Neural progenitor cell (in vitro differentiated cells): ENCODE results near the gene PPFIA1. TPM values are rescaled to one million over a fixed set of nuclear protein-coding genes. Genes with fewer than 3 reads are reported as not detected.

Source experiments
- DNase-seq: peaks from one replicate; pipeline ENCODE4 v3.0.0-alpha.2; 2016; ENCODE audit warnings: low spot score
- H2AFZ ChIP-seq: fragments of 200-600 bp; sonication (generic); replicated peaks from 2 replicates; pipeline ENCODE4 v1.6.1; 2016; ENCODE audit warnings: antibody characterized with exemption
- H3F3A ChIP-seq: fragments of 200-600 bp; sonication (generic); 2 replicates; pipeline ENCODE4 v1.6.1; 2016; ENCODE audit warnings: antibody characterized with exemption, low read depth
- H3K27ac ChIP-seq: fragments of 200-600 bp; sonication (generic); 2 replicates; pipeline ENCODE4 v1.5.1; 2016; ENCODE audit warnings: mild to moderate bottlenecking
- H3K27me3 ChIP-seq: fragments of 200-600 bp; sonication (generic); 2 replicates; pipeline ENCODE4 v1.6.1; 2016; ENCODE audit warnings: mild to moderate bottlenecking, moderate library complexity
- H3K36me3 ChIP-seq: fragments of 200-600 bp; sonication (generic); 2 replicates; pipeline ENCODE4 v1.5.1; 2016
- H3K4me1 ChIP-seq: fragments of 200-600 bp; sonication (generic); 2 replicates; pipeline ENCODE4 v1.6.1; 2016; ENCODE audit warnings: mixed run types
- H3K4me2 ChIP-seq: fragments of 200-600 bp; sonication (generic); 2 replicates; pipeline ENCODE4 v1.6.1; 2016
- H3K4me3 ChIP-seq: fragments of 200-600 bp; sonication (generic); 2 replicates; pipeline ENCODE4 v1.5.1; 2016
- H3K79me2 ChIP-seq: fragments of 200-600 bp; sonication (generic); 2 replicates; pipeline ENCODE4 v1.6.1; 2016; ENCODE audit warnings: low read depth
- H3K9ac ChIP-seq: fragments of 200-600 bp; sonication (generic); 2 replicates; pipeline ENCODE4 v1.6.1; 2016
- H3K9me3 ChIP-seq: fragments of 200-600 bp; sonication (generic); 2 replicates; pipeline ENCODE4 v1.5.1; 2016; ENCODE audit warnings: low read depth
- H4K20me1 ChIP-seq: fragments of 200-600 bp; sonication (generic); 2 replicates; pipeline ENCODE4 v1.6.1; 2016; ENCODE audit warnings: low read depth
- H3K27ac Mint-ChIP-seq: 3 replicates; pipeline ENCODE4 v1.8.0; 2021; ENCODE audit warnings: mixed read lengths
- H3K27me3 Mint-ChIP-seq: 2 replicates; pipeline ENCODE4 v1.8.0; 2022; ENCODE audit warnings: low read depth, mild to moderate bottlenecking, inconsistent platforms, moderate library complexity, mixed read lengths; ENCODE audit not compliant: insufficient read depth
- H3K36me3 Mint-ChIP-seq: 3 replicates; pipeline ENCODE4 v1.8.0; 2021; ENCODE audit warnings: mixed read lengths
- H3K4me1 Mint-ChIP-seq: 3 replicates; pipeline ENCODE4 v1.8.0; 2021; ENCODE audit warnings: mixed read lengths
- H3K4me3 Mint-ChIP-seq: 3 replicates; pipeline ENCODE4 v1.8.0; 2021; ENCODE audit warnings: mild to moderate bottlenecking, moderate library complexity, mixed read lengths
- H3K9me3 Mint-ChIP-seq: 3 replicates; pipeline ENCODE4 v1.8.0; 2020; ENCODE audit warnings: mixed read lengths
- CTCF ChIP-seq: fragments of 200-600 bp; sonication (generic); IDR thresholded peaks from 2 replicates; pipeline ENCODE4 v1.5.1; 2017; ENCODE audit warnings: antibody characterized with exemption, mild to moderate bottlenecking
- EZH2 ChIP-seq: fragments of 200-600 bp; sonication (generic); IDR thresholded peaks from 2 replicates; pipeline ENCODE4 v1.6.1; 2017; ENCODE audit warnings: antibody characterized with exemption, mild to moderate bottlenecking, moderate library complexity
- EZH2phosphoT487 ChIP-seq: fragments of 200-600 bp; sonication (generic); IDR thresholded peaks from 2 replicates; pipeline ENCODE4 v1.6.1; 2017; ENCODE audit warnings: antibody characterized with exemption
- total RNA-seq: library from RNA; depleted of rRNA; stranded (reverse); fragments of >200 nt; gene quantifications from 2 replicates; pipeline ENCODE4 v1.2.3, GENCODE V29; 2015; ENCODE audit warnings: low replicate concordance

The PPFIA1 gene
- total RNA-seq, 1 donor from 2014 or later: 42.6 TPM

- Histone ChIP-seq H2AFZ (no peak overlapping the region), H3K4me3 (no peak overlapping the region), H3K36me3 (no peaks in the 10 kb centered on the region), H3K27ac (no peak overlapping the region), H3F3A (no peaks in the 10 kb centered on the region), H3K9ac (no peak overlapping the region), H3K79me2 (no peaks in the 10 kb centered on the region), H3K4me1 (no peaks in the 10 kb centered on the region), H3K9me3 (no peaks in the 10 kb centered on the region), H3K27me3 (no peaks in the 10 kb centered on the region), H4K20me1 (peaks cover 2% of the 10 kb centered on the region), H3K4me2 (no peak overlapping the region)
- H3K9me3 Mint-ChIP-seq: no peaks in the 10 kb centered on the region
- H3K36me3 Mint-ChIP-seq: peaks cover 28% of the 10 kb centered on the region
- no peak for TF ChIP-seq EZH2
- TF ChIP-seq EZH2phosphoT487: no peak
- no peak for TF ChIP-seq CTCF
- peaks cover 4% of the 10 kb centered on the region for H3K27me3 Mint-ChIP-seq
- H3K27ac Mint-ChIP-seq: no peak overlapping the region
- H3K4me1 Mint-ChIP-seq: no peaks in the 10 kb centered on the region
- no peak overlapping the region for H3K4me3 Mint-ChIP-seq
- no peak for DNase-seq
Measured at GRCh38 chr11:70429428-70429705, 158.9 kb downstream of the PPFIA1 start.

- no peak for DNase-seq
- no peaks in the 10 kb centered on the region for H3K36me3 ChIP-seq
- H3K27me3 ChIP-seq: no peaks in the 10 kb centered on the region
- no peaks in the 10 kb centered on the region for H3K79me2 ChIP-seq
- Mint-ChIP-seq H3K4me3 (no peak overlapping the region), H3K27ac (no peak overlapping the region), H3K36me3 (peaks cover 29% of the 10 kb centered on the region), H3K27me3 (peaks cover 4% of the 10 kb centered on the region), H3K4me1 (no peaks in the 10 kb centered on the region), H3K9me3 (no peaks in the 10 kb centered on the region)
- no peak overlapping the region for H3K4me3 ChIP-seq
- no peak overlapping the region for H3K9ac ChIP-seq
- H2AFZ ChIP-seq: no peak overlapping the region
- H3K9me3 ChIP-seq: no peaks in the 10 kb centered on the region
- no peaks in the 10 kb centered on the region for H4K20me1 ChIP-seq
- no peak overlapping the region for H3K4me2 ChIP-seq
- no peak overlapping the region for H3K27ac ChIP-seq
- TF ChIP-seq CTCF: no peak
- TF ChIP-seq EZH2phosphoT487: no peak
- no peaks in the 10 kb centered on the region for H3F3A ChIP-seq
- no peaks in the 10 kb centered on the region for H3K4me1 ChIP-seq
Measured at GRCh38 chr11:70429724-70430521, 159.4 kb downstream of the PPFIA1 start.

GRCh38 chr11:70430671-70431574 is 160.4 kb downstream of the PPFIA1 start:
- Histone ChIP-seq H4K20me1 (no peaks in the 10 kb centered on the region), H2AFZ (no peak overlapping the region)
- no peak overlapping the region for H3K27ac Mint-ChIP-seq

More at GRCh38 chr11:70430671-70431574, 160.4 kb downstream of the PPFIA1 start:
- no peaks in the 10 kb centered on the region for H3K36me3 ChIP-seq
- no peaks in the 10 kb centered on the region for H3K79me2 ChIP-seq
- H3F3A ChIP-seq: no peaks in the 10 kb centered on the region
- no peak overlapping the region for H3K4me2 ChIP-seq
- H3K9me3 Mint-ChIP-seq: no peaks in the 10 kb centered on the region
- H3K4me1 ChIP-seq: no peaks in the 10 kb centered on the region
- DNase-seq: no peak
- no peak overlapping the region for H3K27ac ChIP-seq
- H3K4me3 ChIP-seq: no peak overlapping the region
- no peak for TF ChIP-seq EZH2phosphoT487
- no peak for TF ChIP-seq CTCF
- TF ChIP-seq EZH2: no peak
- no peaks in the 10 kb centered on the region for H3K4me1 Mint-ChIP-seq
- H3K9ac ChIP-seq: no peak overlapping the region
- H3K27me3 Mint-ChIP-seq: peaks cover 4% of the 10 kb centered on the region
- peaks cover 23% of the 10 kb centered on the region for H3K36me3 Mint-ChIP-seq
- no peaks in the 10 kb centered on the region for H3K9me3 ChIP-seq
- H3K4me3 Mint-ChIP-seq: no peak overlapping the region
- H3K27me3 ChIP-seq: no peaks in the 10 kb centered on the region
